Nephron (organoid): ENCODE measurements around the gene SLC12A9.

Experiments
- H3K27ac Mint-ChIP-seq, 3 experiments: 2 replicates each; pipeline ENCODE4 v1.8.0; 2020; ENCODE audit warnings: mixed read lengths in 3 of 3, mild to moderate bottlenecking in 2 of 3, moderate library complexity in 1 of 3
- H3K27me3 Mint-ChIP-seq: 2 replicates; pipeline ENCODE4 v1.8.0; 2021; ENCODE audit warnings: low read depth, mild to moderate bottlenecking, moderate library complexity, mixed read lengths
- H3K36me3 Mint-ChIP-seq: 2 replicates; pipeline ENCODE4 v1.8.0; 2020; ENCODE audit warnings: low read depth, mixed read lengths
- H3K4me1 Mint-ChIP-seq: 2 replicates; pipeline ENCODE4 v1.8.0; 2020; ENCODE audit warnings: mixed read lengths
- H3K4me3 Mint-ChIP-seq, 3 experiments: 2 replicates each; pipeline ENCODE4 v1.8.0; 2020; ENCODE audit warnings: mild to moderate bottlenecking in 3 of 3, mixed read lengths in 3 of 3, moderate library complexity in 2 of 3
- H3K9me3 Mint-ChIP-seq: 2 replicates; pipeline ENCODE4 v1.8.0; 2020; ENCODE audit warnings: mixed read lengths
- TF ChIP-seq, protein P1 (sequence below), 3 experiments: fragments of 200-600 bp; sonication (generic); IDR thresholded peaks; one replicate each; pipeline ENCODE4 v1.5.0; 2021; ENCODE audit warnings: antibody characterized with exemption in 3 of 3; ENCODE audit not compliant: unreplicated experiment in 3 of 3

Gene SLC12A9

DNA sequence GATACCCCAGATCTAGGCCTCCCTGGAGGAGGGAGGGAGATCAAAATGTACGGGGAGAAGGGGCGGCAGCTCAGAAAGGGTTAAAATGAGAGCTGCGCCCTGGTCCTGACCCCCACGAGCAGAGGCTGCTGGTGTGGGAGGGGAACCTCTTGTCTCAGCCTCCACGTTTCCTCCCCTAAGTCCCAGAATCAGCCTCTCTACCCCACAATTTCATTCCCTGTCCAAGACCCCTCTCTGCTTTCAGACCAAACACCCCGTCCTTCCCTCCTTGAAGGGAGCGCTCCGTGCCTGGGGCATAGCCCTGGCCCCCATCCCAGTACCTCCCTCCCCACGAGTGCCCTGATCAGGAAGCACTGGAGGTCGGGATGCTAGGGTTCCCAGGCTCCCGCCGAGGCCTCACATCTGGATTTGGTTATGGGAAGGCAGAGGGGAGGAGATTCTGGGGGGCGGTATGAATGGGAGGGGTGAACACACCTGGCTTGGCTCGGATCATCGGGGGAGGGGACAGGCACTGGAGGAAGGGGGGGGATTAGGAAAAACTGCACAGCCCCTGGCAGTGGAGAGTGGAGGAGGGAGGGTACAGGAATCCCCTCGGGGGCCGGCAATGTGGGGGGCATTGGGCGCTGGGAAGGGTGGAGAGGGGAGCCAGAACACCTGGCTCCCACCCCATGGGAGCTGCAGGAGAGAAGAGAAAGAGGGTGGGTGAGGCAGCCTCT, 27.9 kb upstream of the SLC12A9 start:
- peaks cover 3% of the 10 kb centered on the region for H3K27me3 Mint-ChIP-seq
- peak overlapping the region; percentile 90 to 96 (median 93) for H3K4me3 Mint-ChIP-seq
- TF ChIP-seq, protein P1, sequence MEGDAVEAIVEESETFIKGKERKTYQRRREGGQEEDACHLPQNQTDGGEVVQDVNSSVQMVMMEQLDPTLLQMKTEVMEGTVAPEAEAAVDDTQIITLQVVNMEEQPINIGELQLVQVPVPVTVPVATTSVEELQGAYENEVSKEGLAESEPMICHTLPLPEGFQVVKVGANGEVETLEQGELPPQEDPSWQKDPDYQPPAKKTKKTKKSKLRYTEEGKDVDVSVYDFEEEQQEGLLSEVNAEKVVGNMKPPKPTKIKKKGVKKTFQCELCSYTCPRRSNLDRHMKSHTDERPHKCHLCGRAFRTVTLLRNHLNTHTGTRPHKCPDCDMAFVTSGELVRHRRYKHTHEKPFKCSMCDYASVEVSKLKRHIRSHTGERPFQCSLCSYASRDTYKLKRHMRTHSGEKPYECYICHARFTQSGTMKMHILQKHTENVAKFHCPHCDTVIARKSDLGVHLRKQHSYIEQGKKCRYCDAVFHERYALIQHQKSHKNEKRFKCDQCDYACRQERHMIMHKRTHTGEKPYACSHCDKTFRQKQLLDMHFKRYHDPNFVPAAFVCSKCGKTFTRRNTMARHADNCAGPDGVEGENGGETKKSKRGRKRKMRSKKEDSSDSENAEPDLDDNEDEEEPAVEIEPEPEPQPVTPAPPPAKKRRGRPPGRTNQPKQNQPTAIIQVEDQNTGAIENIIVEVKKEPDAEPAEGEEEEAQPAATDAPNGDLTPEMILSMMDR (IDR thresholded peaks at IDR 0.05; ENCODE audit: unreplicated experiment in 3 of 3), result no peak
- no peaks in the 10 kb centered on the region for H3K9me3 Mint-ChIP-seq
- H3K36me3 Mint-ChIP-seq, result peaks cover 34% of the 10 kb centered on the region
- H3K27ac Mint-ChIP-seq, result peak overlapping the region in 1 of 3 experiments; percentile 97
- peaks cover 22% of the 10 kb centered on the region for H3K4me1 Mint-ChIP-seq

DNA sequence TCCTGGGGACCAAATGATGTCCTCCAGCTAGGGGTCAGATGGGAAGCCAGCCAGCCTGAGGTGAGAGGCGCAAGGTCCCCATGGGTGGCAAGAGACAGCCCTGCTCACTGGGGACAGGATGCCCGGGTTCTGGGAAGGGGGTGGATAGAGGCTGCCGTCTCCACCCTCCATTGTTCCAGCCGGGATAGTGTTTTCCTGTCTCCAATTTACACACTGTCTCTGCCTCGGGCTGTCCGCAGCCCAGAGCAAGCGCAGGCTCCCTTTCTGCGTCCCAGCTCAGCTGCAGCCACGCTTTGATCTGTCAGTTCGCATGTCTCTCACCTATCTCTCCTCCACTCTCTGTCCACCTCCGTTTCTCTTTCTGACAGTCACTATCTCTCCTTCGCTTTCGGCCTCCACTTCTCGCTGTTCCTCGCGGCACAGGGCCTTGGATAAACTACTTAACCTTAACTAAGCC, 27.3 kb upstream of the SLC12A9 start:
- TF ChIP-seq, protein P1 (IDR thresholded peaks at IDR 0.05; ENCODE audit: unreplicated experiment in 3 of 3), result no peak
- peaks cover 3% of the 10 kb centered on the region for H3K27me3 Mint-ChIP-seq
- peaks cover 28% of the 10 kb centered on the region for H3K36me3 Mint-ChIP-seq
- no peaks in the 10 kb centered on the region for H3K9me3 Mint-ChIP-seq
- H3K4me3 Mint-ChIP-seq, result peak overlapping the region; percentile 90 to 96 (median 93)
- H3K4me1 Mint-ChIP-seq, result peaks cover 22% of the 10 kb centered on the region
- peak overlapping the region in 2 of 3 experiments; percentile 75 to 97 for H3K27ac Mint-ChIP-seq

DNA sequence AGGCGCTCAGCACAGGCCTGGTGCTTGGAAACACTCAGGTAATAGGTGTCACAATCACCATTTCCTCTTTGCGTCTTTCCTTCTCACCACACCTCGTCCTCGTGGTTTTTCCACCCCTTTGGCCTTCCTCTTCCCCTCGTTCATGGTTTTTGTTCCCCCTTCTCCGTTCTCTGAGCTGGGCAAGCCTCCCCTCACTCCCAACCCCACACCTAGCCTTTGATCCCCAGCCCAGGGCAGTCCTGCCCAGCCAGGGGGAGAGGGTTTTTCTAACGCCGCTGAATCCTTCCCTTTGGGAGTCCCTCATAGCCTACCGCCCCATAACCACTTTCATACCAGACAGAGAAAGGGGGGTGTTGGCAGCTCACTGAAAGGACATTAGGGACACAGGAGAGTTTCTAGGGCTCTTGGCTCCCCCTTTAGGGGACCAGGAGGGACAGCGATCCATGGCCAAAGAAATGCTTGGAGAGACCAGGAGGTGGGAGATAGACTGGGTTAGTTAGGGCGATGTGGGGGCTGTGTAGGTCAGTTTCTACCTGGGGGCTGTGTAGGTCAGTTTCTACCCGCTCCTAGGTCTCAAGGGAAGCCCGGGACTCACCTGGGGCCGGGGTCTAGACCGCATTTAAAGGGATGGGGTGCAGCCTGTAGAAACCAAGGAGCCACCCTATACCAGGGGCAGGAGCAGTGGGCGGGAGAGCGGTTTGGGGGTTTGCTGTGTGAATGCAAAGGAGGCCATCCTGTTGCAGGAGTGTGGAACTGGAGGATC, 26.6 kb upstream of the SLC12A9 start:
- Mint-ChIP-seq H3K4me1 (peaks cover 22% of the 10 kb centered on the region), H3K36me3 (peaks cover 22% of the 10 kb centered on the region), H3K9me3 (no peaks in the 10 kb centered on the region), H3K27me3 (peaks cover 3% of the 10 kb centered on the region), H3K27ac (peak overlapping the region; percentile 75 to 97 (median 76)), H3K4me3 (peak overlapping the region; percentile 90 to 96 (median 93))
- TF ChIP-seq, protein P1 (IDR thresholded peaks at IDR 0.05; ENCODE audit: unreplicated experiment in 3 of 3), result peak in 1 of 3 experiments; percentile 25

DNA sequence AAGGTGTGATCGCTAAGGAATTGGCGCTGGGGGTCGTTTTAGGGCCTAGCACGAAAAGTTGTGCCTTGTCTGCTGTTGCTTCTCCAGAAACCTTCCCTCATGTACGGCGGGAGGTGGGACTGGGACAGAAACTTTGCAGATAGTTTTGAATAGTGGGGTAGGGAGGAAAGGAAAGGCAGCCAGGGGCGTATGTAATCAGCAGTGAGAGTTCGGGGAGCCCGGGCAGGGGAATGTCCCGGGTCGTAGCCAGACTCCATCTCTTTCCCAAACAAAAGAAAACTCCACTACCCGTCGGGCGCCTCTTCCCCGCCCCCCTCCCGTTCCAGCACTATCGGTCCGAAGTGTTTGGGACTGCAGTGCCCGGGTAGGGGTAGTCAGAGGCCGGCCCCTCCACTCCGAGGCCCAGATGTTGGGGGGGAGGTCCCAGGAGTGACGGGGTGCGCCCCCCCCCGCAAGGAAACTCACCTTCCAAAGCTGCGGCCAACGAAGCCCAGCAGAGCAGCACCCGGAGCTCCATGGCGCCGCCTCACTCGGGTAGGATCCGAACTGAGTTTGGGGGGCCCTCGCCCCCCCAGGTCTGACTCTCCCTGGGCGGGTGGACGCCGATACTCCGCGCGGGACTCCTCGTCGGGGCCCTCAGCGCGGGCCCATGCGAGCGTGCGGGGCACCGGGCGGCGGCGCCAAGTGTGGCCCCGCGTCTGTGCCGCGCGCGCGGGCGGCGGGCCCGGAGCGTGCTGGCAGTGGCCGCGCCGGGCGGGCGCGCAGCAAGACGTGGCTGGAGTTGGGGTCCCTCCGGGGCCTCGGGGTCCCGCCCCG, 25.8 kb upstream of the SLC12A9 start:
- peaks cover 22% of the 10 kb centered on the region for H3K4me1 Mint-ChIP-seq
- H3K27ac Mint-ChIP-seq, result peak overlapping the region; percentile 75 to 97 (median 76)
- H3K27me3 Mint-ChIP-seq, result peaks cover 3% of the 10 kb centered on the region
- H3K36me3 Mint-ChIP-seq, result peaks cover 17% of the 10 kb centered on the region
- peak overlapping the region; percentile 90 to 96 (median 93) for H3K4me3 Mint-ChIP-seq
- TF ChIP-seq, protein P1 (IDR thresholded peaks at IDR 0.05; ENCODE audit: unreplicated experiment in 3 of 3), result no peak
- no peaks in the 10 kb centered on the region for H3K9me3 Mint-ChIP-seq

DNA sequence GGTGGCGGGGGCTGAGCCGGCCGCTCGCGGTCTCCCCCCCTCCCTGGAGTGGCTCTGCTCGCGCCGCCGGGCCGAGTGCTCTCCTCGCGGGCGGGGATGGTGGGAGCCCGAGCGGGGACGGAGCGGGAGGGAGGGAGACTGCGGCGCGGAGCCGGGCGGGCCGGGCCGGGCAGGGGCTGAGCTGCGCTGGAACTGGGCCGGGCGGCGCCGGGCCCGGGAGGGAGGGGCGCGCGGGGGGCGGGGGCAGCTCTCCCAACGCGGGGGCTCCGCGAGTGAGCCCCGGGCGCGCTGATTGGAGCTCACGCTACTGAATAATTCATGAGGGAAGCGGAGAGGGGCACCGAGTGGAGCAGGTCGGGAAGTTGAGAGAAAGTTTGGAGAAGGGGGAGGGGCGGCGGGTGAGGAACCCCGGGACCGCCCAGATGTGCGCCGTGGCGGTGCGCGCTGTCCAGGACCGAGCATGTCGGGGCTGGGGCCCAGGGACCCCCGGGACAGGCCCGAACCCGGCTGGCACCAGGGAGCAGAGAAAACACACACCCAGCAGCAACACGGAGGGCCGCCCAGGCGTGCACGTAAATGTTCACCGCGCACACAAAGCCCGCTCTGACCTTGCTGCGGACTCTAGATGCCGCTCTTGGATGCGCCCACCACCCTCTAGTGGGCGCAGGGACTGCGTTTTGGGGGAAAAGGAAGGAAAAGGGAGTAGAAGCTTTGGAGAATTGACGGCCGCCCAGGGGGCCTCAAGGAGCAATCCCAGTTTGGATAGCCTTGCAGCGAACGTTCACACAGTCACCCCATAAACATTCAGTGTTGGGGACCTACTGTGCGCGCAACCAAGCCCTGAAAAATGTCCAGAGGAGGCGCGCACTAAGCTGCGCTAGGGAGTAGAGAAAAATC, 24.9 kb upstream of the SLC12A9 start, which contains the start of gene EPHB4:
TSS of gene EPHB4 (minus strand) at position 194 of the 897 bp plus-strand sequence. CDS start 493 bp downstream, outside the sequence.
- Mint-ChIP-seq H3K9me3 (no peaks in the 10 kb centered on the region), H3K4me1 (peaks cover 22% of the 10 kb centered on the region), H3K4me3 (peak within 1 kb of the TSS; percentile 99 to 100 (median 100)), H3K36me3 (peaks cover 13% of the 10 kb centered on the region), H3K27me3 (peaks cover 3% of the 10 kb centered on the region), H3K27ac (peak within 1 kb of the TSS; percentile 94 to 99 (median 99))
- TF ChIP-seq, protein P1 (IDR thresholded peaks at IDR 0.05; ENCODE audit: unreplicated experiment in 3 of 3), result peak; percentile 51 to 66 (median 52)
